Lung (tissue), 12 donors: ENCODE results near the gene TTC29. TPM values are rescaled to one million over a fixed set of nuclear protein-coding genes. Genes with fewer than 3 reads are reported as not detected.

ENCODE experiments used
- ATAC-seq: fragments of 200-7000 bp; cut with Tn5 transposase; one replicate; pipeline ENCODE4 v1.9.1; 2020; ENCODE audit warnings: moderate number of reproducible peaks; ENCODE audit not compliant: insufficient read depth, low FRiP score
- DNase-seq, 3 donors: peaks; one replicate each; pipeline ENCODE4 v3.0.0-alpha.2; 2013 to 2017
- H3K27ac ChIP-seq, 2 donors: one replicate each; pipeline ENCODE4 v1.5.1; 2013; ENCODE audit warnings: mild to moderate bottlenecking in 2 of 2, moderate library complexity in 2 of 2, control low read depth in 1 of 2, inconsistent platforms in 1 of 2, low read depth in 1 of 2, low read length in 1 of 2
- H3K27me3 ChIP-seq, 3 donors: one replicate each; pipeline ENCODE4 v1.5.1; 2013; ENCODE audit warnings: low read length in 2 of 3; ENCODE audit not compliant: control insufficient read depth in 3 of 3, insufficient read depth in 3 of 3
- H3K36me3 ChIP-seq, 4 donors: one replicate each; pipeline ENCODE4 v1.5.1; 2013; ENCODE audit warnings: low read length in 4 of 4, mild to moderate bottlenecking in 1 of 4, moderate library complexity in 1 of 4; ENCODE audit not compliant: control insufficient read depth in 4 of 4, insufficient read depth in 4 of 4
- H3K4me1 ChIP-seq, 5 donors: one replicate each; pipeline ENCODE4 v1.5.1; 2013; ENCODE audit warnings: low read length in 5 of 5, mild to moderate bottlenecking in 2 of 5, moderate library complexity in 1 of 5; ENCODE audit not compliant: control insufficient read depth in 5 of 5, insufficient read depth in 5 of 5
- H3K4me3 ChIP-seq: one replicate; pipeline ENCODE4 v1.5.1; 2013; ENCODE audit warnings: mild to moderate bottlenecking, control low read depth, moderate library complexity
- H3K9ac ChIP-seq, 2 donors: one replicate each; pipeline ENCODE4 v1.5.1; 2013; ENCODE audit warnings: low read length in 2 of 2, control low read depth in 1 of 2; ENCODE audit not compliant: insufficient read depth in 1 of 2
- H3K9me3 ChIP-seq, 4 donors: one replicate each; pipeline ENCODE4 v1.5.1; 2013; ENCODE audit warnings: low read length in 3 of 4, mild to moderate bottlenecking in 1 of 4, moderate library complexity in 1 of 4; ENCODE audit not compliant: control insufficient read depth in 4 of 4, insufficient read depth in 3 of 4
- CTCF ChIP-seq: IDR thresholded peaks from 2 replicates; pipeline ENCODE4 v1.5.1; 2012; ENCODE audit warnings: mild to moderate bottlenecking; ENCODE audit errors: control extremely low read depth, extremely low read depth
- WGBS, 2 donors: extraction: QIAGEN DNeasy Blood & Tissue Kit; methylation state at CpG; one replicate each; pipeline ENCODE4 v1.1.7; 2013; 5-methylcytosine and 5-hydroxymethylcytosine counted together
- polyA plus RNA-seq, 2 donors: library from polyadenylated mRNA; stranded (reverse); fragments of 200-250 nt; gene quantifications; one replicate each; pipeline ENCODE4 v1.2.1, GENCODE V29; 2013
- total RNA-seq, 2 donors: library from RNA; depleted of rRNA in 1 of 2; stranded (reverse); fragments of >200 nt in 1 of 2; gene quantifications; one replicate each; pipeline ENCODE4 v1.2.1, GENCODE V29; 2014 to 2021
- donor health status: control.
- donor health status: control.
- donor health status: Bipolar disorder and iron deficiency.
- donor health status: healthy.
- donor health status: DM: yes; HTN: yes; CAD: no.

TTC29 gene
- total and polyA plus RNA-seq, 4 donors: 2.6 to 11.1 (median 7.2) TPM

- H3K4me1 ChIP-seq: no peaks in the 10 kb centered on the region
- no peak overlapping the region for H3K27ac ChIP-seq
- peaks cover 0 to 2% (median 0%) of the 10 kb centered on the region in 3 donors for H3K27me3 ChIP-seq
- H3K9me3 ChIP-seq: no peaks in the 10 kb centered on the region
- H3K36me3 ChIP-seq: no peaks in the 10 kb centered on the region
- 82 to 92% methylated on average over 2 of the region's 2 CpGs for WGBS, 2 donors
- TF ChIP-seq CTCF: no peak
- no peak overlapping the region for H3K4me3 ChIP-seq
- no peak for DNase-seq
- H3K9ac ChIP-seq: no peak overlapping the region
- no peak for ATAC-seq
Observed at GRCh38 chr4:146952896-146953295, 7.2 kb upstream of the TTC29 start.

- no peak overlapping the region for H3K27ac ChIP-seq
- H3K36me3 ChIP-seq: no peaks in the 10 kb centered on the region
- no peak for ATAC-seq
- no peak for TF ChIP-seq CTCF
- no peak overlapping the region for H3K9ac ChIP-seq
- peaks cover 0 to 8% (median 6%) of the 10 kb centered on the region in 5 donors for H3K4me1 ChIP-seq
- H3K4me3 ChIP-seq: no peak overlapping the region
- no peak for DNase-seq
- H3K9me3 ChIP-seq: no peaks in the 10 kb centered on the region
- H3K27me3 ChIP-seq: no peaks in the 10 kb centered on the region
Observed at GRCh38 chr4:146949559-146949958, 3.9 kb upstream of the TTC29 start.

GRCh38 chr4:146943691-146944375 is 1.8 kb downstream of the TTC29 start:
- no peak for TF ChIP-seq CTCF
- ATAC-seq (no peak), DNase-seq (no peak)
- Histone ChIP-seq H3K9me3 (no peaks in the 10 kb centered on the region), H3K27me3 (no peaks in the 10 kb centered on the region), H3K36me3 (no peaks in the 10 kb centered on the region), H3K4me3 (no peak overlapping the region), H3K9ac (no peak overlapping the region), H3K4me1 (peaks cover 0 to 8% (median 6%) of the 10 kb centered on the region in 5 donors), H3K27ac (no peak overlapping the region)
- 88 to 91% methylated on average over 3 of the region's 3 CpGs for WGBS, 2 donors

- Histone ChIP-seq H3K27me3 (no peaks in the 10 kb centered on the region), H3K9me3 (no peaks in the 10 kb centered on the region), H3K36me3 (no peaks in the 10 kb centered on the region), H3K4me1 (no peaks in the 10 kb centered on the region), H3K9ac (no peak overlapping the region), H3K27ac (no peak overlapping the region), H3K4me3 (no peak overlapping the region)
- no peak for ATAC-seq
- DNase-seq: no peak
- TF ChIP-seq CTCF: no peak
- 81 to 84% methylated on average over 1 of the region's 1 CpG for WGBS, 2 donors
Observed at GRCh38 chr4:146932116-146932515, 13.5 kb downstream of the TTC29 start.
